Measurements from ENCODE around the gene HTR7.

HTR7 gene

GRCh38 chr10:90732581-90732980 is 125.3 kb downstream of the HTR7 start:
- DNase-seq, result no peak

- DNase-seq, result no peak
These were observed 134.3 kb downstream of the HTR7 start for GRCh38 chr10:90723416-90724068.

- DNase-seq, result no peak
These were observed 135.0 kb downstream of the HTR7 start for GRCh38 chr10:90722832-90723231.

GRCh38 chr10:90718182-90718581 is 139.7 kb downstream of the HTR7 start:
- DNase-seq, result no peak

GRCh38 chr10:90712529-90712928 is 145.3 kb downstream of the HTR7 start:
- DNase-seq, result no peak

GRCh38 chr10:90709727-90710126 is 148.1 kb downstream of the HTR7 start:
- no peak for DNase-seq

GRCh38 chr10:90707657-90708056 is 150.2 kb downstream of the HTR7 start:
- DNase-seq, result no peak

- DNase-seq, result no peak
These were observed 156.4 kb downstream of the HTR7 start for GRCh38 chr10:90701428-90701827.

GRCh38 chr10:90695915-90696676 is 161.7 kb downstream of the HTR7 start:
- no peak for DNase-seq

All from activated T-cell treated with anti-CD3 and anti-CD28 coated beads for 4 hours (primary cell).